WI38 (cell line): ENCODE data around the gene FREM3.

Experiments
- H3K4me3 ChIP-seq: 2 replicates; pipeline ENCODE4 v1.5.1; 2011; ENCODE audit warnings: low read depth, mild to moderate bottlenecking, control low read depth, low read length
- CTCF ChIP-seq: IDR thresholded peaks from 2 replicates; pipeline ENCODE4 v1.5.1; 2012; ENCODE audit warnings: low read depth, mild to moderate bottlenecking, control low read depth, low read length

Gene FREM3

DNA sequence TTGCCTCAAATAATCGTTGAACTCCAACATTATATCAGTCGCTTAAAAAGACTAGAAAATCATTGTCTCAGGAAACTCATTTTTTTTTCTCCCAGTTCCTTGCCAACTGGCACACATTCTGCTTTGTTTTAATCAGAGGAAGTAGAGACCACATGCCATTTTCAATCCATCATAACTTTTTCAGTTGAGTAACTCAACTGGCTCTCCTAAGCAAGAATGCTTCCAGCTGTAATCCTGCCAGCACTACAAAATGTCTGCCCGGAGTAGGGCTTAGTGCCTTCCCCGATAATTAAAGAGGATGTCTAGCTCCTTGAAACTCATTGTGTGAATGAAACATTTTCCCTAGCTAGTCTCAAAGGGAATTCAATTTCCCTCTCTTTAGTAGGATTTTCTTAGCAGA is 33.0 kb downstream of the FREM3 start:
- no peak for TF ChIP-seq CTCF
- no peak overlapping the region for H3K4me3 ChIP-seq

DNA sequence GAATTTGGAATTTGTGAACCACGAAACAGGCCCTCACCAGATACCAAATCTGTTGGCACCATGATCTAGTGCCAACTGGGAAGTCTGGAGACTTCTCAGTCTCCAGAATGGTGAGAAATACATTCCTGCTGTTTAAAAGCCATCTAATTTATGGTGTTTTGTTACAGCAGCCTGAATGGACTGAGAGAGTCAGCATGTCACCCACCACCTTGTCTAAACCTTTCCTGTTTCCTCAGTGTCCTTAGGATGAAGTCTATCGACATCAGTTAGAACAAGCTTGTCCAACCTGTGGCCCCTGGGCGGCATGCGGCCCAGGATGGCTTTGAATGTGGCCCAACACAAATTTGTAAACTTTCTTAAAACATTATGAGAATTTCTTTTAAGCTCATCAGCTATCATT is 42.1 kb downstream of the FREM3 start:
- H3K4me3 ChIP-seq: no peak overlapping the region
- TF ChIP-seq CTCF: no peak

DNA sequence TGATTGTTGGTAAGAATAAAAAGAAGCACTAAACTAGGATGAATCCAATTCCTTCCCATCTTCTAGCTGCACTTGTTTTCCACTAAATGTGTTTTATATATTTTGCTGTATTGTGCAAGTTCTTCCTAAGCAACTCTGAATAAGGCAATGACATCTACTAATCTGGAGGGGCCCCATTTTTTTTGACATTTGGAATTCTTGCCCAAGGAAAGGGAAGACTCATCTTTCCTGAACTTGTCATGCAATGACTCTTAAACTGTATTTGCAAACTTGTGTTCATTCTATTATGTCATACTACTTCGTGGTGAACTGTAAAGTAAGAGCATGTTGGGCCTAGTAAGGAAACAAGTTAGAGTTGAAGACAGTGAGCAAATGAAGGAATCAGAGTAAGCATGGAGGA is 45.9 kb downstream of the FREM3 start:
- no peak for TF ChIP-seq CTCF
- H3K4me3 ChIP-seq: no peak overlapping the region

- H3K4me3 ChIP-seq: no peak overlapping the region
- TF ChIP-seq CTCF: no peak
Measured at GRCh38 chr4:143653031-143653430, 47.4 kb downstream of the FREM3 start.

- TF ChIP-seq CTCF: no peak
- no peak overlapping the region for H3K4me3 ChIP-seq
Measured at GRCh38 chr4:143643399-143643798, 57.1 kb downstream of the FREM3 start.

GRCh38 chr4:143642611-143643010 is 57.9 kb downstream of the FREM3 start:
- H3K4me3 ChIP-seq: no peak overlapping the region
- TF ChIP-seq CTCF: no peak

GRCh38 chr4:143641361-143641760 is 59.1 kb downstream of the FREM3 start:
- no peak for TF ChIP-seq CTCF
- H3K4me3 ChIP-seq: no peak overlapping the region
